Keratinocyte (primary cell): Measurements from ENCODE around the gene FSTL5.

ENCODE experiments used
- EZH2 ChIP-seq: IDR thresholded peaks from one replicate; pipeline ENCODE4 v1.6.1; 2012; ENCODE audit warnings: inconsistent platforms, mild to moderate bottlenecking, low read length, moderate library complexity
- TF ChIP-seq, protein P1 (sequence below), 3 experiments: IDR thresholded peaks in 1 of 3; conservative IDR thresholded peaks in 1 of 3; optimal IDR thresholded peaks in 1 of 3; 2 replicates in 2 of 3; 3 replicates in 1 of 3; pipeline versions ENCODE3 to v1.5.1; 2011; ENCODE audit warnings: low read length in 3 of 3, mild to moderate bottlenecking in 3 of 3, moderate library complexity in 2 of 3, control low read depth in 1 of 3, inconsistent platforms in 1 of 3; ENCODE audit not compliant: insufficient read depth in 2 of 3; ENCODE audit errors: extremely low read depth in 1 of 3

DNA sequence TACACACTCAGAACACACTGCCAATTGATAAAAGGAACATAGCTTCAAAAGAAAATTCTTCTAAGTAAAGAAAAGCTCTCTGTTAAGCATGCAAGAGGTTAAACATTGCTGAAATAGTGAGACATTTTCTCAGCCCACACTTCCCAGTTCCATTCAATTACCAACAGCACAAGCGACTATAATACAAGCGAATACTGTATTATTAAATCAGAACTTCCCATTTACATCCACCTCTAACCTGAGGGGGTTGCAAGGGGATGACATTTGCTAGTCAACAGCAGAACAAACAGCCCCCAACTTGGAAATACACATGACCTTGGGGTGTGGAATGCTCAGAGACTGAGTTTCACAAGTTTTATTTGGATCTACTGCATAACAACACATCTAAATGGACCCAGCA is 1.1 kb downstream of the FSTL5 start:
- TF ChIP-seq, protein P1, sequence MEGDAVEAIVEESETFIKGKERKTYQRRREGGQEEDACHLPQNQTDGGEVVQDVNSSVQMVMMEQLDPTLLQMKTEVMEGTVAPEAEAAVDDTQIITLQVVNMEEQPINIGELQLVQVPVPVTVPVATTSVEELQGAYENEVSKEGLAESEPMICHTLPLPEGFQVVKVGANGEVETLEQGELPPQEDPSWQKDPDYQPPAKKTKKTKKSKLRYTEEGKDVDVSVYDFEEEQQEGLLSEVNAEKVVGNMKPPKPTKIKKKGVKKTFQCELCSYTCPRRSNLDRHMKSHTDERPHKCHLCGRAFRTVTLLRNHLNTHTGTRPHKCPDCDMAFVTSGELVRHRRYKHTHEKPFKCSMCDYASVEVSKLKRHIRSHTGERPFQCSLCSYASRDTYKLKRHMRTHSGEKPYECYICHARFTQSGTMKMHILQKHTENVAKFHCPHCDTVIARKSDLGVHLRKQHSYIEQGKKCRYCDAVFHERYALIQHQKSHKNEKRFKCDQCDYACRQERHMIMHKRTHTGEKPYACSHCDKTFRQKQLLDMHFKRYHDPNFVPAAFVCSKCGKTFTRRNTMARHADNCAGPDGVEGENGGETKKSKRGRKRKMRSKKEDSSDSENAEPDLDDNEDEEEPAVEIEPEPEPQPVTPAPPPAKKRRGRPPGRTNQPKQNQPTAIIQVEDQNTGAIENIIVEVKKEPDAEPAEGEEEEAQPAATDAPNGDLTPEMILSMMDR (optimal IDR thresholded peaks at IDR 0.05 in 1 of 3, IDR thresholded peaks at IDR 0.05 in 1 of 3, conservative IDR thresholded peaks at IDR 0.05 in 1 of 3; ENCODE audit: extremely low read depth in 1 of 3, insufficient read depth in 2 of 3, low read length in 3 of 3), result no peak
- TF ChIP-seq EZH2, result no peak
